ENCODE data around the gene C1orf52. TPM values are rescaled to one million over a fixed set of nuclear protein-coding genes. Genes with fewer than 3 reads are reported as not detected.

The C1orf52 gene
- total and polyA plus RNA-seq, 2 of the 13 experiments (the other 11 are each of a cell fraction or from before 2014, with no cell fraction given) = 19.4 to 27.4 TPM

- Histone ChIP-seq H3K27me3 (ENCODE audit: control insufficient read depth in 1 of 2, insufficient read depth in 2 of 2, low read length in 2 of 2) (no peaks in the 10 kb centered on the region; a peak in 1 of 5 replicates), H3K4me1 (ENCODE audit: insufficient read depth, low read length) (peaks cover 49% of the 10 kb centered on the region), H3K36me3 (replicated peaks in 1 of 2; ENCODE audit: control insufficient read depth in 1 of 2, insufficient read depth in 2 of 2, low read length in 2 of 2) (no peaks in the 10 kb centered on the region), H3K4me3 (replicated peaks in 1 of 3; ENCODE audit: insufficient read depth in 1 of 3, low read depth in 2 of 3, low read length in 3 of 3) (no peak overlapping the region), H2AFZ (ENCODE audit: low read length) (no peak overlapping the region), H3K79me2 (ENCODE audit: insufficient read depth, low read length) (peaks cover 5% of the 10 kb centered on the region), H3K27ac (ENCODE audit: extremely low read length, insufficient read depth, low read length) (no peak overlapping the region), H3K9ac (ENCODE audit: insufficient read depth, low read depth, low read length) (no peak overlapping the region), H3K9me3 (ENCODE audit: low read length) (no peaks in the 10 kb centered on the region), H4K20me1 (ENCODE audit: insufficient read depth, low read length) (no peaks in the 10 kb centered on the region), H3K4me2 (ENCODE audit: low read depth, low read length) (no peak overlapping the region)
- no TSS peak for BruUV-seq (replicated peaks)
- ChIA-PET CTCF (ENCODE audit: low intra/inter-chr PET ratio, low total read pairs) (no interaction called here), POLR2A (no interaction called here)
- DNase-seq (ENCODE audit: low spot score) (no peak), ATAC-seq (no peak), FAIRE-seq (no peak)
- in situ Hi-C loops (cut with HindIII; ENCODE audit: extremely low pct_ligation_motif_present, low pct_unique_long_range_greater_than_20kb) (no loop called here), intact Hi-C loops (cut with micrococcal nuclease; ENCODE audit: unreplicated experiment) (no loop called here)
- WGBS (ENCODE audit: low lambda C conversion rate) = 40% methylated on average over 4 of the region's 4 CpGs
- no peak for TF ChIP-seq ZBTB10 (CRISPR knock-in tag; IDR thresholded peaks at IDR 0.05; ENCODE audit: borderline replicate concordance)
- TF ChIP-seq ZC3H4 (CRISPR knock-in tag; IDR thresholded peaks at IDR 0.05; ENCODE audit: borderline replicate concordance) = no peak
- TF ChIP-seq ZNF142 (CRISPR knock-in tag; IDR thresholded peaks at IDR 0.05) = no peak
- TF ChIP-seq GABPB1 (CRISPR knock-in tag; IDR thresholded peaks at IDR 0.05) = no peak
- no peak for TF ChIP-seq PAWR (CRISPR knock-in tag; IDR thresholded peaks at IDR 0.05; ENCODE audit: borderline replicate concordance)
- no peak for TF ChIP-seq ZFAT (CRISPR knock-in tag; conservative IDR thresholded peaks at IDR 0.05)
- TF ChIP-seq FOXP4 (CRISPR knock-in tag; IDR thresholded peaks at IDR 0.05) = no peak
- TF ChIP-seq MAFG (CRISPR knock-in tag; IDR thresholded peaks at IDR 0.05) = no peak
- TF ChIP-seq EHMT2 (IDR thresholded peaks at IDR 0.05; ENCODE audit: borderline replicate concordance, low read depth, low read length) = no peak
- TF ChIP-seq ZNF83 (CRISPR knock-in tag; IDR thresholded peaks at IDR 0.05; ENCODE audit: borderline replicate concordance) = no peak
- TF ChIP-seq ZNF567 (CRISPR knock-in tag; IDR thresholded peaks at IDR 0.05; ENCODE audit: borderline replicate concordance) = no peak
These were observed 21.2 kb upstream of the C1orf52 start for GRCh38 chr1:85280636-85281035.

Measured in HepG2 (cell line).